OCI-LY1 (cell line): Measurements from ENCODE around the gene COL18A1.

Experiments
- CTCF ChIP-seq: fragments of 200-600 bp; sonication (generic), shearing (Covaris generic); IDR thresholded peaks from 2 replicates; pipeline ENCODE4 v1.5.1; 2017; ENCODE audit warnings: mild to moderate bottlenecking, antibody characterized with exemption, low read length, moderate library complexity, mixed read lengths
- EZH2 ChIP-seq: fragments of 200-600 bp; sonication (generic), shearing (Covaris generic); IDR thresholded peaks from 2 replicates; pipeline ENCODE4 v1.8.0; 2017; ENCODE audit warnings: borderline replicate concordance, mixed run types, mild to moderate bottlenecking, antibody characterized with exemption, low read length, moderate library complexity, mixed read lengths

DNA sequence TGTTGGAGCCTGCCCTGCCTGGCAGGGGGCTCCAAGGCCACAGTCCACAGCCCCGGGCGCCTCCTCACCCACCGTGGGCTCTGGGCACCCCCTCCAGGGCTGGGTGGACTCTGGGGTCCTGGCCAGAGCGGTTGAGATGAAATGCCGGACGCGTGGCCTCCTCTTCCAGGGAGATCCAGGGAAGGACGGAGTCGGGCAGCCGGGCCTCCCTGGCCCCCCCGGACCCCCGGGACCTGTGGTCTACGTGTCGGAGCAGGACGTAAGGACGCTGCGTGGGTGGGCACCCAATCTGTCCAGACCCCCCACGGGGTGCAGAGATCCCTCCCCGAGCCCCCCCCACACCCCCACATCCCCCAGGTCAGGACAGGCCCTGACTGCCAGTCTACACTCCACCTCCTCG is 86.1 kb downstream of the COL18A1 start:
- TF ChIP-seq CTCF (no peak), EZH2 (no peak)
